Stimulated activated naive CD4-positive, alpha-beta T cell (primary cell): Measurements from ENCODE around the gene DPYD.

Experiments used
- DNase-seq, 6 experiments: peaks; one replicate each; lab custom pipeline; 2025; lab: John Stamatoyannopoulos, UW

Gene DPYD

DNA sequence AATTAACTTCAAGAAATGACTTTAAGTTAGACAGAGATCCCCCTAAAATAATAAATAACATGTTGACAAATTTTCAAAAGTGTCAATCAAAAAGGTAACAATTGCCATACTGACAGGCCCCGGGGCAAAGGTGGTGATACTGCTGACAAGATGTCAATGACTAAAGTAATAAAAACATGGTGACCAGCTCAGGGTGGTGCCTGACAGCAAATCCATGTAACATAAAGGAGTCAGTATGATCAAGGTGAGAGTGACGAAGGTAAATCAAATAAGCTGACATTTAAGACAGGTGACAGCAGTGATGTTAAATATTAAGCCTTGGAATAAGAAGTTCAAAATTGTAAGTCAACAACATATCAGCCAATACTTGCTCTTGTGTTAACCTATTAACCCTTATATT is 387.5 kb downstream of the DPYD start:
- DNase-seq = no peak

DNA sequence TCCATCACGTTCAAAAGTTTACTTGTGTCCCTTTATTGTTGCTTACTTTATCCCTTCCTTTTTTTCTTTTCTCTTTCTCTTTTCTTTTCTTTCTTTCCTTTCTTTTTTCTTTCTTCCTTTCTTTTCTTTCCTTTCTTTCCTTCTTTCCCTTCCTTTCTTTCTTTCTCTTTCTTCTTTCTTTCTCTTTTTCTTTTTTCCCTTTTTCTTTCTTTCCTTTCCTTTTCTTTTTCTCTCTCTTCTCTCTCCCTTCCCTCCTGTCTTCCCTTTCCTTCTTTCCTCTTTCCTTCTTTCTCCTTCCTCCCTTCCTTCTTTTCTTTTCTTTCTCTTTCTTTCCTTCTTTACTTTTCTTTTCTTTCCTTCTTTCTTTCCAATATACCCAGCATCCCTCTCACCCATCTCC is 391.2 kb downstream of the DPYD start:
- DNase-seq = no peak

DNA sequence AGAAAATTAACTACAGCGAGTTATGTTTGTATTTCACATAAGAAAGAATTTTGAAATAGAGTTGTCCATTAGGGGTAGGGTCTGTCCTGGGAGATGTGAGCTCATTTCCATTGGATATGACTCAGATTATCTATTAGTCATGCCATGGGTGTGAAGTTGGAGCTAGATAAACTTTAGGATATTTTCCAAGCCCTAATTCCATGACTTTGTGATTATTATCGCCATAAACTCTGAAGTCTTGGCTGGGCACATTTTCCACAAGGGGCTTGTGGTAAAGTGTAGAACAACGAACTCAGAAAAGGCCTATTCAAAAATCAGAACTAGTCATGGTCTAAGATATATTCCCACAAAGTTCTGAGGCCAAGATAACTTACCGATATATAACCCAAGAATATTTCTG is 396.6 kb downstream of the DPYD start:
- no peak for DNase-seq

DNA sequence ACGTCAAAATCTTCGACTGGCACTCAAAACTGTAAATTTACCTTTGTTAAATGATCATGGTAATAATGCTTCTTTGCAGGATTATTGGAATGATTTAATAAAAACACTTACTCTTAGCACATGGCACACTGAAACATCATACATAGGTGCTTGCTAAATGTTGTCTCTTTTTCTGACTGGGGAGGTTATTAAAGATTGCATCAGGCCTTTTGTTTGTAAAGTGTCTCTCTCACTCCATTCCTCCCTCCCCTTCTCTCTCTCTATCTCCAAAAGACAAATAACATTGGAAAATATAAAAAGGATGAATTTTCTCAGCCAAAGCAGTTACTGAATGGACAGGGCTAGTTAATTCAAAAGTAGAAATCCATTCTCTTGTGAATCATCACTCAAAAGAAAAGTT is 404.2 kb downstream of the DPYD start:
- no peak for DNase-seq

DNA sequence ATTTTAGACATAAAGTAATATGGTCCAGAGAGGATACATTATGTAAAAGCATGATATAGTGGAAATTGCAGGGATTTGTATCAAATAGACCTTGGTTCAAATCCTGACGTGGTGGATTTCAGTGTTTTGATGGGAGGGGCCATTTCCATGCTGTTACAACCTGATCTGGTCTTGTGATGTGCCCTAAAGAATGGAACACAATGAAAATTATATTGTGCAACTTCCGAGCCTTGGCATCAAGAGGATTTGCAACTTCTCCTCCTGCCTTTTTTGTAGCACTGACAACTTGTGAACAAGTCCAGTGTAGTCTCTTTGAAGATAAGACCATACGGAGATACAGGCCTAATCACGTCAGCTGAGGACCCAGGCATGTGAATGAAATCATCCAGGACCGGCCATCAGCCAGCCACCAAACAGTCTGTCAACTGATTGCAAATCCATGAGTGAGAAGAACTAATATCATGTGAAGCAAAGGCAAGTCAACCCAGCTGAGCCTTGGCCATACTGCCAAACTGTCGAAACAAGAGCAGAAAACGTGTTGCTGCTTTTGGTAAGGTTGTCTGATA is 412.1 kb downstream of the DPYD start:
- no peak for DNase-seq

DNA sequence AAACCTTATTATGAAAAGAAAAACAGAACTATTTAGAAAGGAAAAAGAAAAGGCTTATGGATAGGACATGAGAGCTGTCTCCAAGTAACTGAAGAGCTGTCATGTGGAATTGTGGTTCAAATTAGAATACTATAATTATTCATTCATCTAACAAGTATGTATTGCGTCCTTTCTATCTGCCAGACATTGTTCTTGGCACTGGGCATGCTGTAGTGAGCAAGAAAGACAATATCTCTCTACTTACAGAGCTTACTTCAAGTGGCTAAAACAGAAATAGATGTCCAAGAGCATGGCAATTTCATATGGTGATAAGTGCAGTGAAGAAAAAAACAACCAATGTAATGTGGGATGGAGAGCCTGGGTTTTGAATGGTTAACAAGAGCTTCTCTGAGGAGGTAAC is 413.0 kb downstream of the DPYD start:
- DNase-seq = no peak

DNA sequence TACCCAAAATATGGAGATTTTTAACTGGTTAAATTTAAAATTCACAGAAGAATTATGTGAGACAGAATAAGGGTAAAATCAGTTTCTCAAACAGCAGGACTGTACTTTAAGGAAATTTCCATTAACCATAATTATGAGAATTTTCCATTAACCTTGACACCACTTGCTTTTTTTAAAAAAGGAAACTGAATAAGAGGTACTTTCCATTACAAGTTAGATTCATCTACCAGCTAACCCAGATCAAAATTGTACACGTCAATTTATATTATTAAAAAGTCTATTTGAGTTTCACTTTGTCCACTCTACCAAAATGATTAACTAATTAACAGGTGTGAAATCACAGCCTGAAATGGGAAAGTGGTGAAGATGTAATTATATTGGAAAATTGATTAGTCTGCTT is 414.5 kb downstream of the DPYD start:
- no peak for DNase-seq

DNA sequence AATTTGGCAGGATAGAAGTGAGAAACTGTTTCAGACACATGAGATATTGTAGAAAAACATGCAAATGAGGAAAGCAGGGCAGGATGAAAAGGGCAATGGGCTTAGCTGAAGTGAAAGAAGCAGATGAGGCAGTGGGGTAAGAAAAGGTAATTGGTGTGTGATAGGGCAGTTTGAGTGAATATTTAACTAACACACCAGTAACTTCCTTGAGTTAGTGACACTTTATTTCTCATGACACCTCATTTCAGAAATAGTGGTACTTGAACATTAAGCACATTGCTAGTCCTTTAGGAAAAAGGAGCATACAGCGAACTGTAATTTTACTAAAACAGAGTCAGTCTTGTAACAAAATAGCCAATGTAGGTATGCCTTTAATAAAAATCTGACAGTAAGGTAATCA is 415.0 kb downstream of the DPYD start:
- DNase-seq = no peak

DNA sequence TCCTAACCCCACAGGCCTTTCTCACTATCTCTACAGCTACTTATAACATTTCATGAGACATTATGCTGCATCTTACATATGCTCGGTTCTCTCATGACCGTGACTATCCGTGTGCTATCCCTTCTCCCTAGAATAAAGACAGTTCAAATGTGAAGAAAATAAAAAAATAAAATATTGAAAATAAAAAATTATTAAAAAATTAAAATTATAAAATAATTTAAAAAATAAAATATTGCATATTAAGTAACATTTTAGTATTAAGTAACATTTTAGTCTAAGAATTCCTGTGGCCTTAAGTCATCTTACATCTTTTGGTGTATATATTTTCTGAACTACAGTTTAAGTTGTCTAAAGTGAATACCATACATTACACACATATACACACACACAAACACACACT is 415.5 kb downstream of the DPYD start:
- no peak for DNase-seq

DNA sequence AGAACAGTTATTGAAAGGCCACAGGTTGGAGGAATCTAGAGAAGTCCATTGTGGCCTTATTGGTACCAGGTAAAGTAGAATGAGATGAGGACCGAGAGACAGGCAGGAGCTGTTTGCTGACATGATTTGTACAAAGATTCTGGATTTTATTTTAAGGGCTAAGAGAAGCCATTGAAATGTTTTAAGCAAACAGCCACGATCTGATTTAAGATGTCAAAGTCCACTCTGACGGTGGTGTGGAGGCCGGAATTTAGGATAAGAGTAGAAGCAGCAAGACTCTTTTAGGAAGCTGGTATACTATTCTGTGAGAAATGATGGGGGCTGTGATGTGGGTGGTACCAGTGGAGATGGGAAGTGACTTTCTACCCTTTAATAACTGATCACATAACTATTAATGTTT is 418.5 kb downstream of the DPYD start:
- no peak for DNase-seq

DNA sequence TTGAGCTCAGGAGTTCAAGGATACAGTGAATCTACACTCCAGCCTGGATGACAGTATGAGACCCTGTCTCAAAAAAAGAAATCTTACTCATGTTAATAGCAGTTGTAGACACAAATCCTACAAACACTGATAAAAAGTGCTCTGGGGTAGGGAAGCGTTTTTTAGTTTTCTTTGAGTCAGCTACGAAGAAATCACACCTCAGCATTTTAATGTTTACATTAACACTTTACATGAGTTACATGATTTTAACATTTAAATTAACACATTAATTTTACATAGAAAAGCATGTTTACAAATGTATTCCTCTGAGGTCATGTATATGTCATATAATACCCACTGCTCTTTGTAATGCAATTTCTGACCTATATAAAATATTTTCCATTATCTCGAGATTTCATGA is 419.2 kb downstream of the DPYD start:
- no peak for DNase-seq

DNA sequence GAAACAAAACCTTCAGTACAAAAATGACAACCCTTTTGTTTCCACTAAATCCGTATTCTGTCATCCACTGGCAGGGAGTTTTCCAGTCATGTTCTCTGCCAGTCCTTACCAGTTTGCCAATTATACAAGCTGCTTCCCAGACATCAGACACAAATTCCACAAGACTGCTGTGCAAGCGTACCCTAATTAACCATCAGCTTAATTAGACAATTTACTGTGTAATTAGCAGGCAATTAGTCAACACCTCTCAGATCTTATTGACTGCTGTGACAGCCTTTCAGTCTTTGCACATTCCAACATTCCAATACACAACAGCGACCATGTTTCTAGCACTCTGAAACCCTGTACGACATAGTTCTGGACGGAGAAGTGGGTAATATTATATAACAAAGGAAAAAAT is 420.1 kb downstream of the DPYD start:
- no peak for DNase-seq

DNA sequence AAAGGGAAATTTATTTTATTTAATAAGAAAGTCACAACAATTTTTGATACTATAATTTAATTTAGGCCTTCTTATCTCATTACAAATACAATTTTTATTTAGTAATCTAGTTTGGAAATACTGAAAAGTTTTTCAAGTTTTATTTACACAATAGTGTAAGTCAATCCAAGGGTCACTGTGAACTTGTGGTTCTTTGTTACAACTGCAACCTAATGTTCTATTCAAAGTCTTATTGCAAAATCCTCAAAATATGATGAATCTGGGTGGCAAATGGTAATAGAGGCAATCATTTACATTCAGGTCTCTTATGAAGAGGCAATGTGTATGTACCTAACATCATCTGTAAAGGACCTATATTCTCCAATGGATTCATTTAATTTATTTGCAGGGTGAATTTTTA is 421.2 kb downstream of the DPYD start:
- no peak for DNase-seq

DNA sequence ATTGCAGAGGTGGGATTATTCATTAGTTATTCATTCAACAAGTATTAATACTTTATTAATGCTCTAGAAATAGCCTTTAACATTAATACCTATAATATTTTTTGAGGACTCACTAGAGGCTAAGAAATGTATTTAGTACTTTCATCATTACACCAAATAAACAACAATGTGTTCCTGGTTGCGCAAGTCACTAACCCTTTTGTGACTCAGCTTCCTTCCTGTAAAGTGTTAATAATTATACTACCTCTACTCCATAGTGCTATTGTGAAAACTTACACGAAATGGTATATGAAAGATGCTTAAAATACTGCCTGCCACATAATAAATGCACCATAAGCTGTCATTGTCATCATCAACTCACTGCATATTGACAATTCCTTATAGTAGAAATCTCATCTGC is 431.0 kb downstream of the DPYD start:
- DNase-seq = no peak

DNA sequence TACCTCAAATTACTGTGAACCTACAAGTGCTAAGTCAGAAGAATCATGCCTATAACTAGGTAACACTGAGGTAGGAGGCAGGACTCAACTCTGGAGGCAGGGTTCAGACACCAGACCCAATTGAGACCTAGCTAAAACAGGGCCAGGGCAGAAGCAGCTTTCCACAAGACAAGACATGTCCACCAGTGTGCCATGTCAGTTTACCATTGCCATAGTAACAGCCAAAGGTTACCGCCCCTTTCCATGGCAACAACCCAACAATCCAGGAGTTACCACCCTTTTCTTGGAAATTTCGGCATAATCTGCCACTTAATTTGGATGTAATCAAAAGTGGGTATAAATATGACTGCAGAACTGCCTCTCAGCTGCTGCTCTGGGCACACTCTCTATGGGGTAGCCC is 432.3 kb downstream of the DPYD start:
- no peak for DNase-seq

DNA sequence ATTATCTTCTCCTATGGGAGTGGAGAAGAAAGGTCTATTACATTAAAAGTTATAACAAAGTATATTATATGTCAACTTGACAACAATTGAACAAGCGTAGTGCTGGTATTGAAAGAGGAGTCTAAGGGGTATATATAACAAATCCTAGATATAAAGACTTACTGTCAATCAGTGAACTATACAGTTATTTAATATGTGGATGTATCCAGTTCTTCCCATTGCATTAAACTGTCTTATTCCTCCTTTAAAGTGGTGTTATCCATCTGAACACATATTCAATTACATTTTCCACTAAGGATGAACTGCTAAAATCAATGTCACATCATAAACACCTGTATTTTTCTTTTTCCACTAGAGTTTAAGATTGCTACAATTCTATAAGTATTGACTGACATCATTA is 438.8 kb downstream of the DPYD start:
- DNase-seq = no peak

DNA sequence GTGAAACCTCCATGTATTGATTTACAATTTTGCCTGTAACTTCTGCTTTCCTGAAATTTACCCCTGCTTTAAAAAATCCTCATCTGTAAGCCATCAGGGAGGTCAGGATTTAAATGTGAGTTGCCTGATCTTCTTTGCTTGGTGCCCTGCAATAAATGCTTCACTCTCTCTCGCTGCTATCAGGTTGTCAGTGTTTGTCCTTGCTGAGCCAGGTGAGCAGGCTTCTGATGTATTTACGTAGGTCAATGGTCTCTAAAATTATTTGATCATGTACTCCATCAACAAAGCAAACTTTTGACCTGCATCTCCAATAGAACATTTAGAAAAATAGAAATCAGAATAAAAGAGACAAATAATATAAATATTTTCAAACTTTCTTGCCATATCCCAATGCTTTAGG is 453.4 kb downstream of the DPYD start:
- no peak for DNase-seq

DNA sequence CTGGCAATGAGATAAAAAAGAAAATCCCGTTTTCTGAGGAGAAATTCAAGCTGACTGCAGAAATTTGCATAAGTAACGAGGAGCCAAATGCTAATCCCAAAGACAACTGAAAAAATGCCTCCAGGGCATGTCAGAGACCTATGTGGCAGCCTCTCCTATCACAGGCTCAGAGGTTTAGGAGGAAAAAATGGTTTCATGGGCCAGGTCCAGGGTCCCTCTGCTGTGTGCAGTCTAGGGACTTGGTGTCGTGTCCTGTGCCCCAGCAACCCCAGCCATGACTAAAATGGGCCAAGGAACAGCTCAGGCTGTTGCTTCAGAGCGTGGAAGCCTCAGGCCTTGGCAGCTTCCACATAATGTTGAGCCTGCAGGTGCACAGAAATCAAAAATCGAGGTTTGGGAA is 456.5 kb downstream of the DPYD start:
- DNase-seq = no peak

DNA sequence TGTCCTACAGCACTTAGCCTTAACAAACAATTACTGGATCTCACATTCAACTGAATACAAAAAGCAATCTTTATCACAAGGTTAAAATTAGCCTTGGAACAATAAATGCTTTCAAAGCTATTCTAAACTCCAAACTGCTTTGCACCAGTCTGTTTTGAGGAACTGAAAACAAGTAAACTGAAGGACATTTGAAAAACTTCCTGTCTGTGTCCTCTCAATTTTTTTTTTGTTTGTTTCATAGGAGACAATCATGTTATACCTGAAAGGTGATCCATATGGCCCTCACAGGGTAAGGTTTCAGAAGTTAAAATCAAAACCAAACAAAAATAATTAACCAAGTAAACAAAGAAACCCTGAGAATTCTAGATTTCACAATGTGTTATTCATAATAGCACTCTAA is 459.1 kb downstream of the DPYD start:
- no peak for DNase-seq

DNA sequence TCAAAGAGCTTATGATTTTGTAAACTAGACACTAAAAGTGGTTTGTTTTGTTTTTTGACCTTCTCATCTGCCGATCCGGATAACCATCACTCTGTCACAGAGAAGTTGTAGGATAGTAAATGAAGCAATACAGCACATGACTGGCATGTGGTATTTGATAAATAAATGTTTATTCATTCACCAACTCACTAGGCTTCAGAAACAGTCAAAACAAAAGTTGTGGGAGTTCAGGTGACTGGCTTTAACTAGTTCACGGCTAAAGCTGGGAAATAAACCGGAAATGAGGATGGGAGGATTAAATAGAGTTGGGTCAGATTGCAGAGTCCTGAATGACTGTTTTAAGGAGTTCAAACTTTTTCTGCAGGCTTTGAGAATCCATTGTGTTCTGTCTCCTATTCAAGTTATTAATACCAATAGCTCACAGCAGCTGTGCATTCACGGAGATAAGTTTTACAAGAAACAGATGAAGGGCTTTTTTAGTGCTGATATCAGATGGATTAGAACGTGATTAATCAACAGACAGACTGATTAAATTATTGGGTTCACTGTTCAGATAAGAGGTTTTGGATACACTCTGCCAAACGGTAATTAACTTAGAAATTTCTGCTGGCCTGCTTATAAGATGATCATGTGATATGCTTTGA is 463.3 kb downstream of the DPYD start:
- no peak for DNase-seq

DNA sequence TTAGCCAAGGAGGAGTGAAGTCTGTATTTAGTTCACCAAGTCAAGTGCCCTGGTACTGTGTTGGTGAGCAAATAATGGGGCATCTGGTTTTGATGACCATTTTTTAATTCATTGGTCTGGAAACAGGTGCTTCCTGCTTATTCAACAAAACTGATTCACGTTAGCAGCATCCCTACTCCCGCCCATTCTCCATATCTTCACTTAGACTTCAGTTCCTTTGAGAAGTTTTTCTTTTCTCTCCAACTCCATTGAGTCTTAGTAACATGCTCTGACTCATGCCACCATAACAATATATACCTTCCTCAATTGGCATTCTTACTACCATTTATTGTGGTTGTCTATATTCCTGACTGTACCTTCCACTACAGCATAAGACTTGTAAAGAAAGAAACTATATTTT is 468.9 kb downstream of the DPYD start:
- no peak for DNase-seq

DNA sequence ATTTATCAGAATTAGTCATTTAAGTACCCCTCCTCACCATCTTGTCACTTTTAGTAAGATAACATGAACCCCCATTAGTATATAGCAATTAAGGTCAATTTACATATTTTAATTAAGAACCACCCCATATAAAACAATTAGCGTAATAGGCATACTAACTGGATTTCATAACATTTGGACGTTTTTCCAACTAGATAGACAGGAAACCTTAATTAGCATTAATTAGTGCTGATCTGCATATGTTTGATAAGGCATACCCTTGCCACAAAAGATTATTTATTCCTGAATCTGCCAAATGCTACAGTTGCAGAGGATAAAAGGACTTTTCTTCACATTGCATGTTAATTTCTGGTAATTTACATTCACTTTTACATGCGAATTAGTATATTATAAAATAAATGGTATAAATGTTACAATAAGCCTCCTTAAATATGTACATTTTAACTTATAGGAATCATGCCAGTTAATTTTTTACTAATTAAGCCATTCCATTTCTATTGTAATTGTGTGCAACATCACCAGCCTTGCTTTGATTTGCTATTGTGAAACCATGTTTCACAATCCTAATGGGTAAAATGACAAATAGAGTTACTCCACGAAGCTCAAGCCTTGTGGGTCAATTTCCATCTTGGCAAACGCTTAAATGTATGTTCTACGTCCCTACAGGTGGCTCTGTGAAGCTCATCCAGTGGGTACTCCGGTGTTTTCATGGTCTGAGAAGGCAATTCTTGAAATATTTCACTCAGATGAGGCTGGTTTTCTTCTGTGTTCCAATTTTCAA is 469.6 kb downstream of the DPYD start:
- DNase-seq = no peak

DNA sequence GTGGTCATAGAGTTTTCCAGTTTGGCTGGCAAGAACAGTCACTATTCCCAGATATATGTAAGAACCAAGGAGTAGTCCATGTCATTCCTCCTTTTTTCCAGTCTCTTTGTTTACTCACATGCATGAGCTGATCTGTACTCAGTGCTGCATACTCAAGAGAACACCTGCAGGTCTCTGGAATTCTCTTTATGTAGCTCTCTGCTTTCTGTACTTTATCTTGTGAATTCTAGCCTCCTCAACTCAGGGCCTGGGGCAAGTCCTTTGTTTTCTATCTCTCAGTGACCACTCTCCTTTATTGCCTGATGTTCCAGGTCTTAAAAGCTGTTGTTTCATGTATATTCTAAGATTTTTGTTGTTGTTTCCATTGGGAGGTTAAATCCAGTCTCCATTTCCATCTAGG is 478.9 kb downstream of the DPYD start:
- DNase-seq = no peak

DNA sequence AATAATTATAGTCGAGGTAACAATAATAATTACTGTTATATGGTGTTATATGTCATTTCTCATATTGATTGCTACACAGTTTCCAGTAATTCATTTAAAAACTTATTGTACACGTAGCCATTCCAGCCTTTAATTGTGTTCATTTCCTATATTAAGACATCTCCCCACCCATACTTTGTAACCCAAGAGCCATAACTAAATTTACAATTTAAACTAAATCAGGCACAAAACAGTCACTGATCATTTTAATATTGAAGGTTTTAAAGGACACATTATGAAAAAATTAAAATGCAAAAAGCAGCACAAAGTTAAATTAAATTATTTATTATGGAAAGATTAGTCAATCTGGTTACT is 487.0 kb downstream of the DPYD start:
- no peak for DNase-seq
